Transverse colon (tissue), 4 donors: ENCODE results near the gene TMEM41A. TPM values are rescaled to one million over a fixed set of nuclear protein-coding genes. Genes with fewer than 3 reads are reported as not detected.

ENCODE experiments used
- DNase-seq: peaks from one replicate; pipeline ENCODE4 v3.0.0-alpha.2; 2019
- H3K27ac ChIP-seq, 4 donors: fragments of 200-600 bp; sonication (generic); 2 replicates each; pipeline ENCODE4 v1.5.1; 2016 to 2018; ENCODE audit warnings: inconsistent platforms in 4 of 4
- H3K27me3 ChIP-seq: fragments of 200-600 bp; sonication (generic); 2 replicates; pipeline ENCODE4 v1.5.1; 2017; ENCODE audit warnings: inconsistent platforms
- H3K36me3 ChIP-seq, 4 donors: fragments of 200-600 bp; sonication (generic); 2 replicates each; pipeline ENCODE4 v1.5.1; 2017 to 2019; ENCODE audit warnings: inconsistent platforms in 4 of 4
- H3K4me1 ChIP-seq, 4 donors: fragments of 200-600 bp; sonication (generic); 2 replicates each; pipeline ENCODE4 v1.5.1; 2017 to 2020; ENCODE audit warnings: inconsistent platforms in 4 of 4
- H3K4me3 ChIP-seq, 4 donors: fragments of 200-600 bp; sonication (generic); 1 replicate in 1 of 4; 2 replicates in 3 of 4; pipeline versions ENCODE4 v1.5.1 to v1.6.1; 2017 to 2019; ENCODE audit warnings: inconsistent platforms in 4 of 4
- H3K9me3 ChIP-seq, 2 donors: fragments of 200-600 bp; sonication (generic); 2 replicates each; pipeline ENCODE4 v1.5.1; 2017 to 2019; ENCODE audit warnings: inconsistent platforms in 2 of 2
- CTCF ChIP-seq, 5 experiments: fragments of 200-600 bp in 3 of 5; fragments of 450-650 bp in 2 of 5; sonication (generic) in 3 of 5; IDR thresholded peaks; 1 replicate in 2 of 5; 2 replicates in 3 of 5; pipeline ENCODE4 v1.5.1; 2016 to 2017; ENCODE audit warnings: antibody characterized with exemption in 5 of 5, inconsistent platforms in 3 of 5, mild to moderate bottlenecking in 2 of 5, moderate library complexity in 1 of 5
- EP300 ChIP-seq: sonication (generic); formaldehyde crosslinking; IDR thresholded peaks from one replicate; pipeline ENCODE4 v1.6.1; 2017; ENCODE audit warnings: antibody characterized with exemption, low read depth
- POLR2A ChIP-seq: fragments of 450-650 bp; IDR thresholded peaks from one replicate; pipeline ENCODE4 v1.6.1; 2016; ENCODE audit warnings: antibody characterized with exemption, mild to moderate bottlenecking, moderate library complexity
- POLR2AphosphoS5 ChIP-seq, 3 donors: sonication (generic); formaldehyde crosslinking; IDR thresholded peaks; one replicate each; pipeline ENCODE4 v1.6.1; 2016; ENCODE audit warnings: antibody characterized with exemption in 3 of 3
- WGBS, 2 donors: methylation state at CpG; one replicate each; pipeline ENCODE4 v1.1.5; 2018; ENCODE audit warnings: low coverage in 1 of 2; 5-methylcytosine and 5-hydroxymethylcytosine counted together
- in situ Hi-C, 4 donors: fragments of 200-750 bp; cut with MboI; loops; one replicate each; pipeline versions ENCODE4 v1.15.0 to v1.15.1; 2017; ENCODE audit warnings: low sequenced_read_pairs in 3 of 4, low pct_ligation_motif_present in 1 of 4, low pct_unique_long_range_greater_than_20kb in 1 of 4
- intact Hi-C: fragments of 100-400 bp; cut with DNase I; formaldehyde crosslinking; loops from one replicate; pipeline ENCODE4 v1.15.1; 2023; ENCODE audit warnings: low total_unique reads
- total RNA-seq, 4 donors: library from RNA; depleted of rRNA; stranded (reverse); fragments of >200 nt; gene quantifications; one replicate each; pipeline ENCODE4 v1.1.0, GENCODE V29; 2016

TMEM41A gene
- total RNA-seq, 4 donors from 2014 or later: 13.5 to 20.6 (median 15.5) TPM

GRCh38 chr3:185534511-185534910, 35.7 kb upstream of the TMEM41A start:
- no peak for TF ChIP-seq CTCF (IDR thresholded peaks at IDR 0.05)
- no peak for TF ChIP-seq POLR2AphosphoS5 (IDR thresholded peaks at IDR 0.05)
- no peak for TF ChIP-seq EP300
- TF ChIP-seq POLR2A: no peak
- Histone ChIP-seq H3K36me3 (no peaks in the 10 kb centered on the region), H3K4me1 (peaks cover 0 to 17% (median 12%) of the 10 kb centered on the region in 4 donors), H3K9me3 (no peaks in the 10 kb centered on the region), H3K27me3 (no peaks in the 10 kb centered on the region), H3K4me3 (no peak overlapping the region), H3K27ac (no peak overlapping the region)
- 98% methylated on average over 2 of the region's 2 CpGs; no CpG with 5 or more reads in 1 of the 2 donors for WGBS, 2 donors
- in situ Hi-C loops: no loop called here
- intact Hi-C loops: no loop called here
- no peak for DNase-seq

GRCh38 chr3:185532901-185533300, 34.1 kb upstream of the TMEM41A start:
- no peak for TF ChIP-seq POLR2A
- TF ChIP-seq CTCF (IDR thresholded peaks at IDR 0.05): no peak
- TF ChIP-seq EP300: no peak
- no peak for TF ChIP-seq POLR2AphosphoS5 (IDR thresholded peaks at IDR 0.05)
- Histone ChIP-seq H3K4me3 (no peak overlapping the region), H3K36me3 (no peaks in the 10 kb centered on the region), H3K4me1 (peaks cover 0 to 12% (median 10%) of the 10 kb centered on the region in 4 donors), H3K27me3 (no peaks in the 10 kb centered on the region), H3K27ac (no peak overlapping the region), H3K9me3 (no peaks in the 10 kb centered on the region)
- intact Hi-C loops (no loop called here), in situ Hi-C loops (no loop called here)
- no peak for DNase-seq
- WGBS, 2 donors: 64 to 83% methylated on average over 4 to 5 of the region's 5 CpGs

GRCh38 chr3:185530856-185531255, 32.0 kb upstream of the TMEM41A start:
- Histone ChIP-seq H3K4me3 (no peak overlapping the region), H3K36me3 (no peaks in the 10 kb centered on the region), H3K27me3 (no peaks in the 10 kb centered on the region), H3K4me1 (no peaks in the 10 kb centered on the region), H3K9me3 (no peaks in the 10 kb centered on the region), H3K27ac (no peak overlapping the region)
- DNase-seq: no peak
- intact Hi-C loops (no loop called here), in situ Hi-C loops (no loop called here)
- TF ChIP-seq CTCF (IDR thresholded peaks at IDR 0.05): no peak
- WGBS, 2 donors: 44 to 69% methylated on average over 4 to 5 of the region's 5 CpGs

GRCh38 chr3:185528532-185528931, 29.7 kb upstream of the TMEM41A start:
- Histone ChIP-seq H3K27me3 (no peaks in the 10 kb centered on the region), H3K27ac (no peak overlapping the region), H3K36me3 (no peaks in the 10 kb centered on the region), H3K4me3 (no peak overlapping the region), H3K4me1 (no peaks in the 10 kb centered on the region), H3K9me3 (no peaks in the 10 kb centered on the region)
- TF ChIP-seq CTCF (IDR thresholded peaks at IDR 0.05) (no peak), POLR2AphosphoS5 (IDR thresholded peaks at IDR 0.05) (no peak), EP300 (no peak)
- 83 to 100% methylated on average over 1 to 6 of the region's 6 CpGs for WGBS, 2 donors
- intact Hi-C loops: no loop called here
- no peak for DNase-seq
- in situ Hi-C loops: no loop called here
